ENCODE results near the gene CDH23. TPM values are rescaled to one million over a fixed set of nuclear protein-coding genes. Genes with fewer than 3 reads are reported as not detected.

The CDH23 gene
- total and polyA plus RNA-seq, 9 of the 15 experiments (the other 6 are each of a cell fraction or from before 2014, with no cell fraction given): 0.18 to 1.2 (median 0.47) TPM

- TF ChIP-seq DEAF1 (CRISPR knock-in tag; IDR thresholded peaks at IDR 0.05): peak; percentile 54
- TF ChIP-seq LEF1 (IDR thresholded peaks at IDR 0.05): no peak
- no peak for TF ChIP-seq ETS1 (conservative IDR thresholded peaks at IDR 0.05; ENCODE audit: control insufficient read depth, low read depth, low read length)
- TF ChIP-seq ZNF76 (CRISPR knock-in tag; IDR thresholded peaks at IDR 0.05; ENCODE audit: borderline replicate concordance): peak; percentile 70; the same call in 1 of the 2 replicates
- TF ChIP-seq ZBTB9 (CRISPR knock-in tag; IDR thresholded peaks at IDR 0.05): peak; percentile 76
- TF ChIP-seq GTF2F1 (IDR thresholded peaks at IDR 0.05; ENCODE audit: low read depth, low read length): no peak
- no peak for TF ChIP-seq MITF (IDR thresholded peaks at IDR 0.05)
- no peak for TF ChIP-seq ILF3 (IDR thresholded peaks at IDR 0.05; ENCODE audit: borderline replicate concordance)
- 0 out of 4 replicates have a peak, but pooled peaks of 1 of the 2 experiments have one; percentile 5 for TF ChIP-seq SRF (CRISPR knock-in tag; IDR thresholded peaks at IDR 0.05)
- no peak for TF ChIP-seq ZNF507 (tag; conservative IDR thresholded peaks at IDR 0.05)
- TF ChIP-seq KLF13 (tag; IDR thresholded peaks at IDR 0.05; ENCODE audit: borderline replicate concordance, low read depth): no peak
- no peak for TF ChIP-seq KAT8 (IDR thresholded peaks at IDR 0.05; ENCODE audit: low read depth)
- TF ChIP-seq CCNT2 (IDR thresholded peaks at IDR 0.05; ENCODE audit: borderline replicate concordance, extremely low read depth, insufficient read length, low read depth, low read length): no peak
- TF ChIP-seq SNRNP70 (optimal IDR thresholded peaks at IDR 0.05; ENCODE audit: low read depth, low read length): no peak
- TF ChIP-seq ZBTB1 (CRISPR knock-in tag; IDR thresholded peaks at IDR 0.05; ENCODE audit: borderline replicate concordance, low read depth): no peak
- TF ChIP-seq MLX (CRISPR knock-in tag; conservative IDR thresholded peaks at IDR 0.05): no peak
- no peak for TF ChIP-seq SNAPC5 (CRISPR knock-in tag; IDR thresholded peaks at IDR 0.05)
- peak; percentile 52; the same call in 1 of the 2 replicates for TF ChIP-seq TCF15 (CRISPR knock-in tag; IDR thresholded peaks at IDR 0.05)
- TF ChIP-seq KLF16 (IDR thresholded peaks at IDR 0.05): no peak
These were observed 351.1 kb downstream of the CDH23 start (continued) for GRCh38 chr10:71747551-71748523.
